ENCODE results near the gene RBFOX2. TPM values are rescaled to one million over a fixed set of nuclear protein-coding genes. Genes with fewer than 3 reads are reported as not detected.

Gene RBFOX2
- total and polyA plus RNA-seq, 4 donors: 29.9 to 152 (median 80.0) TPM

DNA sequence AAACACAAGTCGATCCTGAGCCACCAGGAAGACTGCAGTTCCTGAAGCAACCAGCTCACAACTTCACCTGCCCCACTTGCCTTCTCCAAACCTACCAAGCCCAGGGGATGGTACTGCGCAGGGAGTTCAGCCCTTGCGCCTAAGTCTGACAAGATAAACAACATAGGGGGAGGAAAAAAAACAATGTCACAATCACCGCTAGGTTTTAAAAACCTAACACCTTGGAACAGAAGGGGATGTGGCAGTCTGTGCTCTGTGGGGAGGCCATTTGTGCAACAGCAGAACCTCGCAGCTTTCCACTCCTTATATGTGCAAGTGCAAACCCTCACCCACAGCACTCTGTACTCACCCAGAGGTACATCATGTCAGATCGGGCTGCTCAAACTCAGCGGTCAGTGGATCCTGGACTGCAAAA, 134.2 kb downstream of the RBFOX2 start:
- peak; percentile 90 for ATAC-seq (ENCODE audit: low FRiP score)
- H3K4me3 ChIP-seq (ENCODE audit: low read length in 2 of 2): peak overlapping the region; percentile 37 to 86
- H3K4me1 ChIP-seq (ENCODE audit: control insufficient read depth in 1 of 2, insufficient read depth in 2 of 2, low read length in 2 of 2): peaks cover 4 to 7% of the 10 kb centered on the region in 2 donors
- H3K27me3 ChIP-seq (ENCODE audit: control insufficient read depth in 1 of 2, insufficient read depth in 2 of 2, low read length in 1 of 2): no peaks in the 10 kb centered on the region
- WGBS, 2 donors: 7 to 12% methylated on average over 7 of the region's 7 CpGs
- H3K9me3 ChIP-seq (ENCODE audit: control insufficient read depth, low read length): no peaks in the 10 kb centered on the region
- H3K36me3 ChIP-seq (ENCODE audit: control insufficient read depth in 1 of 2, insufficient read depth in 2 of 2, low read length in 1 of 2): no peaks in the 10 kb centered on the region
- DNase-seq: no peak
- H3K27ac ChIP-seq (ENCODE audit: low read depth in 1 of 2, low read length in 2 of 2): peak overlapping the region; percentile 38 to 93
- intact Hi-C loops (cut with DNase I): no loop called here

DNA sequence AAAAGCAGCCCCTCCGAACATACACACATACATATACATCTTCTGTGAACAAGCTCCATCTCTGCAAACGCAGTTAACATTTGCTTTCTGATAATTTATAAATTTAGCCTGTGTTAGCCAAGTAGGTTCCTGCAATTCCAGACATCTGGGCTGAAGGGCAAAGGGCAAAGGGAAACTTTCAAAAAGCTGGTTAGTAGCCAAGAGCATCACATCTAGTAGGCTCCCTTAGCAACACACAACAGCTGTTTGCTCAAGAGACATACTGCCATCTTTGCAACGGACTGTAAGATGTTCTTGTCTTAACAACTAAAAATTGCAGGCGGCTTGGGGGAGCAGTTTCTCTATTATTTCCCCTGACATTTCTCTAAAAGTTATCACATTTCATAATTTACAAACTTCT, 134.9 kb downstream of the RBFOX2 start:
- H3K4me3 ChIP-seq (ENCODE audit: low read length in 2 of 2): peak overlapping the region; percentile 37 to 86
- peaks cover 4 to 7% of the 10 kb centered on the region in 2 donors for H3K4me1 ChIP-seq (ENCODE audit: control insufficient read depth in 1 of 2, insufficient read depth in 2 of 2, low read length in 2 of 2)
- intact Hi-C loops (cut with DNase I): no loop called here
- ATAC-seq (ENCODE audit: low FRiP score) (peak; percentile 65), DNase-seq (no peak)
- no peak overlapping the region for H3K27ac ChIP-seq (ENCODE audit: low read depth in 1 of 2, low read length in 2 of 2)
- 10 to 19% methylated on average over 4 of the region's 4 CpGs for WGBS, 2 donors
- H3K9me3 ChIP-seq (ENCODE audit: control insufficient read depth, low read length): no peaks in the 10 kb centered on the region
- H3K27me3 ChIP-seq (ENCODE audit: control insufficient read depth in 1 of 2, insufficient read depth in 2 of 2, low read length in 1 of 2): no peaks in the 10 kb centered on the region
- no peaks in the 10 kb centered on the region for H3K36me3 ChIP-seq (ENCODE audit: control insufficient read depth in 1 of 2, insufficient read depth in 2 of 2, low read length in 1 of 2)

DNA sequence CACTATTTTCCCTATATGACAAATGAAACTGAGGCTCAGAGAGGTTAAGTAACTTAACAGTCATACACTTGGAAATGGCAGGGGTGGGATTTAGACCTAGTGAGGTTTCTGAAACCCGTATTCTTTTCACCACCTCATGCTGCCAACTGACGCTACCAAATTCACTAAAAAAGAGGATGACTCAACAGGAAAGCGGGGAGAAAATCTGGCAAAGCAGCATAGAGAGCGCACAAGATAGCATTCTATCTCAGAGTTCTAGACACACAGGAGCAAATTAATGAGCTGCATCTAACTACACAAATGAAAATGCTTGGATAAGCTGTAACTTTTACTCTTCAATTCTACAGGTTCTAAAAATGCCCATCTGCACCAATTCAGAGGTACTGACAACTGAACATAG, 136.4 kb downstream of the RBFOX2 start:
- WGBS, 2 donors: 11 to 16% methylated on average over 4 of the region's 4 CpGs
- intact Hi-C loops (cut with DNase I): no loop called here
- Histone ChIP-seq H3K27me3 (ENCODE audit: control insufficient read depth in 1 of 2, insufficient read depth in 2 of 2, low read length in 1 of 2) (no peaks in the 10 kb centered on the region), H3K9me3 (ENCODE audit: control insufficient read depth, low read length) (no peaks in the 10 kb centered on the region), H3K4me1 (ENCODE audit: control insufficient read depth in 1 of 2, insufficient read depth in 2 of 2, low read length in 2 of 2) (peaks cover 6 to 11% of the 10 kb centered on the region in 2 donors), H3K4me3 (ENCODE audit: low read length in 2 of 2) (peak overlapping the region in 1 of 2 donors; percentile 20), H3K36me3 (ENCODE audit: control insufficient read depth in 1 of 2, insufficient read depth in 2 of 2, low read length in 1 of 2) (no peaks in the 10 kb centered on the region), H3K27ac (ENCODE audit: low read depth in 1 of 2, low read length in 2 of 2) (peak overlapping the region in 1 of 2 donors; percentile 43)
- ATAC-seq (ENCODE audit: low FRiP score) (no peak), DNase-seq (no peak)

DNA sequence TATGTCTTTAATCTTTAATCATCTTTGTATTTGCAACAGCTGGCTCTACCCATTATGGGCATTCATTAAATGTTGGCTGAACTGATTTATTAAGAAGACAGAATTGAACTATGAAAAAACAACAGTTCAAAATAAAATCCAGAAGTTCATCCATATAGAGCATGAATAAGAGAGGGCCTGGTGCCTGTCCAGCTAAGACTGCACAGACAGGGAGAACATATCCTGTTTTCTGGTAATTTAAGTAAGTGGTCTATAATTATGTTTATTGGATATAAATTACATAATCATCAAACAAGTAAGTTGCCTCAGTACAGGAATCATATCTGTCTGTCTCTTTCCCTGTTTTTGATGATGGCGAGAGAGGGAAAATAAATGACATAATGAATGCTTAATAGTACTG, 137.2 kb downstream of the RBFOX2 start:
- H3K4me1 ChIP-seq (ENCODE audit: control insufficient read depth in 1 of 2, insufficient read depth in 2 of 2, low read length in 2 of 2): peaks cover 6 to 11% of the 10 kb centered on the region in 2 donors
- DNase-seq (no peak), ATAC-seq (ENCODE audit: low FRiP score) (no peak)
- WGBS, 2 donors: 82 to 84% methylated on average over 1 of the region's 1 CpG
- H3K4me3 ChIP-seq (ENCODE audit: low read length in 2 of 2): no peak overlapping the region
- no peak overlapping the region for H3K27ac ChIP-seq (ENCODE audit: low read depth in 1 of 2, low read length in 2 of 2)
- H3K36me3 ChIP-seq (ENCODE audit: control insufficient read depth in 1 of 2, insufficient read depth in 2 of 2, low read length in 1 of 2): no peaks in the 10 kb centered on the region
- H3K27me3 ChIP-seq (ENCODE audit: control insufficient read depth in 1 of 2, insufficient read depth in 2 of 2, low read length in 1 of 2): no peaks in the 10 kb centered on the region
- no peaks in the 10 kb centered on the region for H3K9me3 ChIP-seq (ENCODE audit: control insufficient read depth, low read length)
- intact Hi-C loops (cut with DNase I): no loop called here

DNA sequence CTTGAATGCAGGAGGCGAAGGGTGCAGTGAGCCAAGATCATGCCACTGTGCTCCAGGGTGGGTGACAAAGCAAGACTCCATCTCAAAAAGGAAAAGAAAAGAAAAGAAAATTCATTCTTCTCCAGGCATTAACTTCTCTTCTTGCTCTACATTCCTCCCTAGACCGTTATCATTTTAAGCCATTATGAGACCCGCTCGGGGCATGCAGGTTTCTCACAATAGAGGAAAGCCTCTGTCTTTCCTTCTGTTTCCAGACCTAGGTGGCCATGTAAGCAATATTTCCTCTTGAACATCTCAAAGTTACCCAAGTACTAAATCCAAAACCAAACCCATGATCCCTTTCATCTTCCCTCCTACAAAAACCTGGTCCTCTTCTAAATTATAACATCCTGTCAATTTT, 139.6 kb downstream of the RBFOX2 start:
- Histone ChIP-seq H3K27ac (ENCODE audit: low read depth in 1 of 2, low read length in 2 of 2) (no peak overlapping the region), H3K36me3 (ENCODE audit: control insufficient read depth in 1 of 2, insufficient read depth in 2 of 2, low read length in 1 of 2) (no peaks in the 10 kb centered on the region), H3K27me3 (ENCODE audit: control insufficient read depth in 1 of 2, insufficient read depth in 2 of 2, low read length in 1 of 2) (no peaks in the 10 kb centered on the region), H3K4me1 (ENCODE audit: control insufficient read depth in 1 of 2, insufficient read depth in 2 of 2, low read length in 2 of 2) (peaks cover 5 to 11% of the 10 kb centered on the region in 2 donors), H3K4me3 (ENCODE audit: low read length in 2 of 2) (no peak overlapping the region), H3K9me3 (ENCODE audit: control insufficient read depth, low read length) (no peaks in the 10 kb centered on the region)
- ATAC-seq (ENCODE audit: low FRiP score) (no peak), DNase-seq (no peak)
- intact Hi-C loops (cut with DNase I): loop anchor here in 1 of 2 donors (5.0 kb wide), 1 partner anchor 47 kb away; no protein-coding TSS in a partner anchor
- 93 to 95% methylated on average over 4 of the region's 4 CpGs for WGBS, 2 donors

DNA sequence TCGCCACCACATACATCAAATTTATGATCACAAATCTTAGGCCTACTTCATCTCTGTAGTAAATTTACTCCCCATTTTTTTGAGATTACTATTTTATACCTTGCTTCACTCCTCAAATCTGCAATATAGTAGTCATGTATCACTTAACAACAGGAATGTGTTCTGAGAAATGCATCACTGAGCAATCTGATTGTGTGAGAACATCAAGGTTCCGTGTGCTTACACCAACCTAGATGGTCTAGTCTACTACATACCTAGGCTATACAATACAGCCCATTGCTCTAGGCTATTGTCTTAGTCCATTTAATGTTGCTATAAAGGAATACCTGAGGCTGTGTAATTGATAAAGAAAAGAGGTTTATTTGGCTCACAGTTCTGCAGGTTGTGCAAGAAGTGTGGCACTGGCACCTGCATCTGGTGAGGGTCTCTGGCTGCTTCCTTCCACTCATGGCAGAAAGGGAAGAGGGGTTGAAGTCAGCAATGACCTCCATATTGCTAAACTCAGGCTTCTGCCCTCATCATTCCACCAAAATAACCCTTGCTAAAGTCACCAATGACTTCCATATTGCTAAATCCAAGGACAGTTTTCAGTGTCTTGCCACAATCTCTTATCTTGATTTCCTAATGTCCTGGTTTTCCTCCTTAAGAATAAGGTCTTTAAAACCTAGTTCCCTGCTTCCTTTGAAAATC, 140.3 kb downstream of the RBFOX2 start:
- Histone ChIP-seq H3K9me3 (ENCODE audit: control insufficient read depth, low read length) (no peaks in the 10 kb centered on the region), H3K27me3 (ENCODE audit: control insufficient read depth in 1 of 2, insufficient read depth in 2 of 2, low read length in 1 of 2) (no peaks in the 10 kb centered on the region), H3K4me1 (ENCODE audit: control insufficient read depth in 1 of 2, insufficient read depth in 2 of 2, low read length in 2 of 2) (peaks cover 6 to 15% of the 10 kb centered on the region in 2 donors), H3K4me3 (ENCODE audit: low read length in 2 of 2) (no peak overlapping the region), H3K27ac (ENCODE audit: low read depth in 1 of 2, low read length in 2 of 2) (no peak overlapping the region), H3K36me3 (ENCODE audit: control insufficient read depth in 1 of 2, insufficient read depth in 2 of 2, low read length in 1 of 2) (no peaks in the 10 kb centered on the region)
- ATAC-seq (ENCODE audit: low FRiP score) (no peak), DNase-seq (no peak)
- intact Hi-C loops (cut with DNase I): loop anchor here in 1 of 2 donors (5.0 kb wide), 1 partner anchor 46 kb away; no protein-coding TSS in a partner anchor
- 95 to 96% methylated on average over 2 of the region's 2 CpGs for WGBS, 2 donors

DNA sequence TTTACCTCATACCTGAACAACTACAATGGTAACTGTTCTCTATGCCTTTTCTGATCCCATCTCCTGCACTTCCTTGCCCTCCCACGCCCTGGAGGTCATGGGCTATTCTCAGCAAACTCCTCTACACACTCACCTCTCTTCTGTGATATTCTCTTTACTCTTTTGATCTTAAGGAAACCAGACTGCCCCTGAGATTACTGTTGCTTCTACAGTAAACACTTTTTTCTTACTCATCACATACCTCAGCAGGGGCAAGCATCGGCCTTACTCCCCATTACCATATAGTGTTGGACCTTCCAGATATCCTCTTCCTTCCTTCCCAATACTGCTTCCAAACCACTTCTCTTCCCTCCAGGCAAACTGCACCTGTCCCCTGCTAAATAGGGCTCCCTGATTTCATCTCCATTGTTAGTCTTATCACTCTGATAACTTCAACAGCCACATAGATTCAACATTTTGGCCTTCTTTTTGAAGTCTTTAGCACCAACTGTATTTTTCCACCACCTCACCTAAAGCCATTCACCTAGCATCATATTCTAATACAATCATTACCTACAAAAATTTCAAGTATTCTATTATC, 141.2 kb downstream of the RBFOX2 start:
- no peak overlapping the region for H3K27ac ChIP-seq (ENCODE audit: low read depth in 1 of 2, low read length in 2 of 2)
- 92 to 95% methylated on average over 2 of the region's 2 CpGs for WGBS, 2 donors
- intact Hi-C loops (cut with DNase I): loop anchor here in 1 of 2 donors (5.0 kb wide), 1 partner anchor 45 kb away; no protein-coding TSS in a partner anchor

DNA sequence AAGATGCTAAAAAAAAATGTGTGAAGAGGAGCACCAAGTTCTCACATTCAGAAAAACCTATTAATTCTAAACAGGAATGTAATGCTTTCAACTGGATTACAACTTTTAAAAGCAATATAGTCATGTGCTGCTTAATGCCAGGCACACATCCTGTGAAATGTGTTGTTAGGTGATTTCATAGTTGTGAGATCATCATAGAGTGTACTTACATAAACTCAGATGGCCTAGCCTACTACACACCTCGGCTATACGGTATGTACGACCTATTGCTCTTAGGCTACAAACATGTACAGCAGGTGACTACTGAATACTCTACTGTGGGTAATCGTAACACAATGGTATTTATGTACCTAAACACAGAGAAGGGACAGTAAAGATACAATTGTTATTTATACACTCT, 142.3 kb downstream of the RBFOX2 start:
- no peaks in the 10 kb centered on the region for H3K27me3 ChIP-seq (ENCODE audit: control insufficient read depth in 1 of 2, insufficient read depth in 2 of 2, low read length in 1 of 2)
- intact Hi-C loops (cut with DNase I): loop anchor here in 1 of 2 donors (5.0 kb wide), 1 partner anchor 44 kb away; no protein-coding TSS in a partner anchor
- no peaks in the 10 kb centered on the region for H3K36me3 ChIP-seq (ENCODE audit: control insufficient read depth in 1 of 2, insufficient read depth in 2 of 2, low read length in 1 of 2)
- ATAC-seq (ENCODE audit: low FRiP score): no peak
- DNase-seq: no peak
- 76 to 77% methylated on average over 4 of the region's 4 CpGs for WGBS, 2 donors
- no peak overlapping the region for H3K27ac ChIP-seq (ENCODE audit: low read depth in 1 of 2, low read length in 2 of 2)
- peaks cover 11 to 21% of the 10 kb centered on the region in 2 donors for H3K4me1 ChIP-seq (ENCODE audit: control insufficient read depth in 1 of 2, insufficient read depth in 2 of 2, low read length in 2 of 2)
- no peaks in the 10 kb centered on the region for H3K9me3 ChIP-seq (ENCODE audit: control insufficient read depth, low read length)
- H3K4me3 ChIP-seq (ENCODE audit: low read length in 2 of 2): no peak overlapping the region

More for the DNA sequence above, 141.2 kb downstream of the RBFOX2 start:
- Histone ChIP-seq H3K27me3 (ENCODE audit: control insufficient read depth in 1 of 2, insufficient read depth in 2 of 2, low read length in 1 of 2) (no peaks in the 10 kb centered on the region), H3K36me3 (ENCODE audit: control insufficient read depth in 1 of 2, insufficient read depth in 2 of 2, low read length in 1 of 2) (no peaks in the 10 kb centered on the region), H3K4me3 (ENCODE audit: low read length in 2 of 2) (no peak overlapping the region), H3K4me1 (ENCODE audit: control insufficient read depth in 1 of 2, insufficient read depth in 2 of 2, low read length in 2 of 2) (peaks cover 11 to 18% of the 10 kb centered on the region in 2 donors), H3K9me3 (ENCODE audit: control insufficient read depth, low read length) (no peaks in the 10 kb centered on the region)
- DNase-seq (no peak), ATAC-seq (ENCODE audit: low FRiP score) (no peak)

DNA sequence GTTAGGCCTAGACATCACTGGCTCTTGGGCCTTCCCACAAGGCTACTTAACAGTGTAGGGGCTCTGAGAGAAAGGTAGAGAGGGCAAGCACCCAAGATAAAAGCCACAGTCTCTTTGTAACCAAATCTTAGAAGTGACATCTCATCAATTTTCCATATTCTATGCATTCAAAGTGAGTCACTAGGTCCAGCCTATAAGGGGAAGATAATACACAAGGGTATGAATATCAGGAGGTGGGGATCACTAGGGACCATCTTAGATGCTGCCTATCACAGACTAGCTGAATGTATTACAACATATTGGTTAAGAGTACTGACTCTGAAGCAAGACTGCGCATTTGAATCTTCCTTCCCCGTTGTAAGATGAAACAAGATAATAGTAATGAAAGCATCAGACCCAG, 144.1 kb downstream of the RBFOX2 start:
- WGBS, 2 donors: 85 to 87% methylated on average over 2 of the region's 2 CpGs
- intact Hi-C loops (cut with DNase I): no loop called here
- Histone ChIP-seq H3K36me3 (ENCODE audit: control insufficient read depth in 1 of 2, insufficient read depth in 2 of 2, low read length in 1 of 2) (no peaks in the 10 kb centered on the region), H3K4me1 (ENCODE audit: control insufficient read depth in 1 of 2, insufficient read depth in 2 of 2, low read length in 2 of 2) (peaks cover 11 to 21% of the 10 kb centered on the region in 2 donors), H3K9me3 (ENCODE audit: control insufficient read depth, low read length) (no peaks in the 10 kb centered on the region), H3K27me3 (ENCODE audit: control insufficient read depth in 1 of 2, insufficient read depth in 2 of 2, low read length in 1 of 2) (no peaks in the 10 kb centered on the region), H3K4me3 (ENCODE audit: low read length in 2 of 2) (no peak overlapping the region), H3K27ac (ENCODE audit: low read depth in 1 of 2, low read length in 2 of 2) (no peak overlapping the region)
- DNase-seq (no peak), ATAC-seq (ENCODE audit: low FRiP score) (no peak)

All from aorta (tissue), 5 donors.